Urothelium cell line (cell line): ENCODE results near the gene FLVCR2.

Source experiments
- DNase-seq: peaks from one replicate; pipeline ENCODE4 v3.0.0; 2011; ENCODE audit warnings: low spot score, mixed read lengths
- FAIRE-seq: peaks from 2 replicates; lab custom pipeline; 2011; peaks lifted over from hg19 to GRCh38; lab: Jason Lieb, UNC

The FLVCR2 gene

DNA sequence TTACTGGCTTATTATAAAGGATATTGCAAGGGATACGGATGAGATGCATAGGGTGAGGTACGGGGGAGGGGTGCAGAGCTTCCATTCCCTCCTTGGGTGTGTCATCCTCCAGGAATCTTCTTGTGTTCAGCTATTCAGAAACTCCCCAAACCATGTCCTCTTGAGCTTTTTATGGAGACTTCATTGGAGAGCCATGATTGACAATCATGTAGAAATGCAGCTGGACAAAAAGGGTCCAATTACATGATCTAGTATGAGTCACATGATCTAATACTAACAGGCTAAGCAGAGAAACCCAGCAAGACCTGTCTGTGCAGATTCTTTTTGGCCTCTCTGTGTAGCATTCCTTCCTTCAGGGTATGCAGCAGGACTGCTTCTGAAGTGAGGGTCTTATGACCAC is 23.9 kb upstream of the FLVCR2 start:
- no peak for FAIRE-seq
- no peak for DNase-seq

DNA sequence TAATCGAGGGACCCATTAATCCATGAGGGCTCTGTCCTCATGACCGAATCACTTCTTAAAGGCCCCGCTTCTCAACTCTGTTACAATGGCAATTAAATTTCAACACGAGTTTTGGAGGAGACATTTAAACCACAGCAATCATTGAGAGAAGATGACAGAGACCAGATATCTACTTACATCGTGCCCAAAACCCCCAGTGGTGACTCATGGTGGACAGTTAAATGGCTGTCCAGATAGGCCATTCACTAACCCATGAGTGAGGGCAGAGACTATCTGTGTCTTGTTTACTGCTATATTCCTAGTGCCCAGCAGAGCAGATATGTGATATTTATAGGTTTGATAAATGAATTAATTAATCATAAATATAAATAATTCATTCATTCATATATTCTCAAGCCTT is 20.0 kb upstream of the FLVCR2 start:
- FAIRE-seq: no peak
- DNase-seq: no peak

DNA sequence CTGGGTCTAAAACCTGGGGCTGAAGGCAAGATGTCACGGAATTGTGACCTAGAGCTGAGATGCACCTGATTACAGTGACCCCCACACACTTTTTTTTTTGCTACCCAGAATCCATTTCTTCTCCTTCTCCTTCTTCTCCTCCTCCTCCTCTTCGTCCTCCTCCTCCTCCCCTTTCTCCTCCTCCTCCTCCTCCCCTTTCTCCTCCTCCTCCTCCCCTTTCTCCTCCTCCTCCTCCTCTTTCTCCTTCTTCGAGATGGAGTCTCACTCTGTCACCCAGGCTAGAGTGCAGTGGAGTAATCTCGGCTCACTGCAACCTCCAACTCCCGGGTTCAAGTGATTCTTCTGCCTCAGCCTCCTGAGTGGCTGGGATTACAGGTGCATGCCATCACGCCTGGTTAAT is 19.4 kb upstream of the FLVCR2 start:
- FAIRE-seq (no peak), DNase-seq (no peak)

GRCh38 chr14:75559451-75560222 is 18.8 kb upstream of the FLVCR2 start:
- no peak for FAIRE-seq
- DNase-seq: peak; percentile 68

- FAIRE-seq: peak; percentile 69
- DNase-seq: peak; percentile 94
These were observed 17.4 kb upstream of the FLVCR2 start for GRCh38 chr14:75561013-75561432.

DNA sequence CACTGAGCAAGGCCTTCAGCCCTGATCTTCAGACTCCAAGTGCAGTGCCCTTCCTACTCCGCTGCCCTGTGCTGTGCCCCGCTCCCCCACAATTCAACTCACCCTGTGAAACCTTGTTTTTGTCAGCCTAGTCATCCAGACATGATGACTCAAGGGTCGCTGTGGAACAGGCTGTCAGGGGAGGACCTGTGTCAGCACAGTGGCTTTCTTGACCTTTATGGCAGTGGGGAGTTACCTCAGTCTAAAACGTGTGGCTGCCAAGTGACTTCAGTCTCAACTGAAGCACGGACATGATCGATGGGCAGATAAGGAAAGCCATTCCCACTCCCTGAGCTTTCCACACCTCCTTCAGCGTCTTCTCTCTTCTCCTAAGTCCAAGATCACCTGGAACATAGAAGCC is 16.3 kb upstream of the FLVCR2 start:
- FAIRE-seq: no peak
- no peak for DNase-seq

- FAIRE-seq (no peak), DNase-seq (no peak)
These were observed 15.9 kb upstream of the FLVCR2 start for GRCh38 chr14:75562489-75562888.

- no peak for FAIRE-seq
- DNase-seq: no peak
These were observed 14.5 kb upstream of the FLVCR2 start for GRCh38 chr14:75563931-75564330.

GRCh38 chr14:75565056-75565455 is 13.4 kb upstream of the FLVCR2 start:
- DNase-seq (no peak), FAIRE-seq (no peak)

- FAIRE-seq: no peak
- DNase-seq: no peak
These were observed 12.1 kb upstream of the FLVCR2 start for GRCh38 chr14:75566321-75566720.

- DNase-seq (no peak), FAIRE-seq (no peak)
These were observed 11.7 kb upstream of the FLVCR2 start for GRCh38 chr14:75566752-75567151.

DNA sequence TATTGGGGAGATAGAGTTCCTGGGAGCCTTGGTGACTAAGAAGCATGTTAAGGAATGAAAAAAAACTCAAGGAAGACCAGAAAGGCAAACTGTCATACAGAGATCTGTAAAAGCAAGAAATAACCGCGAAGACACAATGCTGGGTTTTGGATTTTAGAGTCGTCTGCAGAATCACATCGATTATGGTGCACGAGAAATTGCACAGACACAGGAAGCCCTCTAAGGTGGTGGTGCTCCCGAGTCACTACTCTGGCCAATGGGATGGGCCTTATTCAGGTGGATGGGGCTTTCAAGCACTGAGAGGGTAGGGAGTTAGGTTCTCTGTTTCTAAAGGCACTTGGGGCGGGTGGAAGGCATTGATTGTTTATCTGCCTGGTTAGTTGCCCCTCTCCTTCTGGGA is 10.3 kb upstream of the FLVCR2 start:
- DNase-seq (no peak), FAIRE-seq (no peak)

DNA sequence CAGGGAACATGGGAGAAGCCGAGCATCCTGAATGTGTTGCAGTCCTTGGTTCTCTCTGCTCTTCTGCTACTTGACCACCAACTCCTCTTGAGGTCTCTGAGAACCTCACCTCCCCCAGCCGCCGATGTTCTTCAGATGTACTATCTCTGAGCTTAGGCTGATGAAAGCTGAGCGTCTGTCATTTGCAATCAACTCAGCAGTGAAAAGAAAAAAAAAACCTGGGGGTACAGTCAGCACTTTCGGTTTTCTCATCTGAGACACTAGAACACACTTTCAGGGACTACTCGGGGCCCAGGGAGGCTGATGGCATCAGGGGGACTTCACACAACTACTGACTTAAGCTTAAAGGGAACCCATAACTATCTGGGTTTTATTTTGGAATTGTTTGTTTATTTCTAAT is 9.6 kb upstream of the FLVCR2 start:
- DNase-seq (no peak), FAIRE-seq (no peak)

DNA sequence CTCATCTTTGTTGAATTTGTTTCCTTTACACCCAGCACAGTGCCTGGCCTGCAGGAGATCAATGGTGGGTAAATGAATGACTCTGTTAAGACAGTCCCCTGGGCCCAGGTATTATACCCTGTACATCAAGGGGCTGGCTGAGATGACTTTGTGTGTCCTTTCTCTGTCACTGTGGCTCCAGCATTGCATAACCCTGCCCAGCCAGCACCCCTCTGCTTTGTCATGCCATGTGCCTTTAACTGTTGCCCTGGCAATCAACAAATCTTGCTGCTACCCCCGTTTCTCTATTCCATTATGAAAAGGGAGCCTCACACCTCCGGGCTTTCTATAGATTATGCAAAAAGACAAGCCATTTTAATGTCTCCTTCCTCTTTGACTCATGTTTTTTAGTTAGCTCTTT is 7.6 kb upstream of the FLVCR2 start:
- DNase-seq (no peak), FAIRE-seq (no peak)

DNA sequence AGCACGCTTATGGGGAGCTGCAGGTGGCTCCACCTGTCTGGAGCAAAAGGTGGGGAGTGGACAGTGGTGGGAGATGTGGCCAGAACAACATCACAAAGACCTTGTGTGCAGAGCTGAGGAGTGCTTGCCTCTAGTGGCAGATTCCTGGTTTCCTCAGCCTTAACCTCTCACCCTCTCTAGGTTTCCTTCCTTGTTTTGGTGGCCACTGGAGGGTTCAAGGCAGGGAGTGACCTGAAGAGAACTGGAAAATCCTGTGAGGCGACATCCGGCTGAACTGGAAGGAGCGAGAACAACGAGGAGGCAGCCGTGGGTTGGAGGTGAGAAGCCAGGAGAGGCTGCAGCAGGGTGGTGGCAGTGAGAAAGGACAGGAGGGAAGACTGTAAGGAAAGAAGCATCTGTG is 6.3 kb upstream of the FLVCR2 start:
- DNase-seq: no peak

DNA sequence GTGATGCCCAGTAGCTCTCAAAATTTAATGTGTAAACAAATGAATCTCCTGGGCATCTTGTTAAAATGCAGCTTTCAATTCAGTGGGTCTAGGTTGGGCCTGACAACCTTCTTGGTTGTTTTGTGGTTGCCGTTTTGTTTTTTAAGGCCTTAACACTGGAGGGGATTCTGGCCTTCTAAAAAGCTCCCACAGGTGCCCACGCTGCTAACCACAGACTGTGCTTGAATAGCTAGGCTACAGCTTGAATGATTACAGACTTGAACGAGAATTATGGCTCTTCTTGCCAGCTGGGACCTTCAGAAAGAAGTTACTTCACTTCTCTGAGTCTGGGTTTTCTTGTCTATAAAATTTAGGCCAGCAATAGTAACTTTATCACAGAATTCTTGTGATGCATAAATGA is 1.3 kb upstream of the FLVCR2 start:
- DNase-seq (no peak), FAIRE-seq (no peak)

More for the DNA sequence above, 6.3 kb upstream of the FLVCR2 start:
- peak; percentile 65 for FAIRE-seq

DNA sequence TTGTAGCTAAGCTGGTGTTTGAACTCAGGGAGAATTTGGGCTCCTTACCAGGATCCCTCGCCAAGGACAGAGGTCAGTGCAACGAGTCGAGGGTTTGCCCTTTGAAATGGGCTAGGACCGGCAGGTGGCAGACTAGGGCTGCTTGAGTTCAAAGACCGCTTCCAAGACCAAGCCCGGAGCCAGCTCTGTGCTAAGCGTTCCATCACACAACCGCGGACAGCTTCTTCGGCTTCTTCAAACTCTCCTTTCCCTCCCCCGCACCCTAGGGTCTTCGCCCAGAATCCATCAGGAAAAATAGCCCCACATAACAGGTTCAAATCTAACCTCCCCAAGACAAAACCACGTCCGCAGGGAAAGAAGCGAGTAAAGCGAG is 705 bp upstream of the FLVCR2 start:
- peak; percentile 92 for DNase-seq

DNA sequence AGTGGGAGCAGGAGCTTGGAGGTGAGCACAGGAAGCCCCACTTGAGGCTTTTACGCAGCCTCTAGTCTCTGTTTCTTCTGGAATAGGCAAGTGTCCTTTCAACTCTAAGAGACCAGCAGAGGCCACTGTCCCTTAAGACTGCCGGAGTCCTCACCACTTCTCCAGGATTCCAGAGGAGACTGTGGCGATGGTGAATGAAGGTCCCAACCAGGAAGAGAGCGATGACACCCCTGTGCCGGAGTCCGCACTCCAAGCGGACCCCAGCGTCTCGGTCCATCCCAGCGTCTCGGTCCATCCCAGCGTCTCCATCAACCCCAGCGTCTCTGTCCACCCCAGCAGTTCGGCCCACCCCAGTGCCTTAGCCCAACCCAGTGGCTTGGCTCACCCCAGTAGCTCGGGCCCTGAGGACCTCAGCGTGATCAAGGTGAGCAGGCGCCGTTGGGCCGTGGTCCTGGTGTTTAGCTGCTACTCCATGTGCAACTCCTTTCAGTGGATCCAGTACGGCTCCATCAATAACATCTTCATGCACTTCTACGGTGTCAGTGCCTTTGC is 442 bp downstream of the FLVCR2 start:
- FAIRE-seq (peak; percentile 42), DNase-seq (no peak)

More for the DNA sequence above, 705 bp upstream of the FLVCR2 start:
- no peak for FAIRE-seq

- FAIRE-seq (no peak), DNase-seq (no peak)
These were observed 981 bp downstream of the FLVCR2 start for GRCh38 chr14:75579338-75579864.

DNA sequence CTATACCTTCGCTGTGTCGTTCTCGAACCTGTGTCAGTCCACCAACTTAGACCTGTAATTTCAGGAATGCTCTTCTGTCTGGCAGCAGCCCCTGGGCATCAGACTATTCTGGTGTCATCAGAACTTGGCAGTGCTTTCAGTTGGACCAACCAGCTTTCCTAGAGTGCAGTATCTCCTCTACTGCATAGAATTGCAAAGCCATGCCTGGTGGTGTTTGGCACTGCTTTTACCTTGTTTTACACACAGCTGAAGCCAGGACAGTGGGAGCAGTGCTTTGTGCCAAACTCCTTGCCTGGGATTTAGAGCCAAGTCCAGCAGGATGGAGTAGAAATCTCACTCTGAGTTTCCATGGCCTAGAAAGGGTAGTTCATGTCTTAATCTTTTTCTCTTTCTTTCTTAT is 1.5 kb downstream of the FLVCR2 start:
- no peak for DNase-seq
- FAIRE-seq: no peak

GRCh38 chr14:75587388-75587787 is 9.0 kb downstream of the FLVCR2 start:
- DNase-seq (no peak), FAIRE-seq (no peak)

DNA sequence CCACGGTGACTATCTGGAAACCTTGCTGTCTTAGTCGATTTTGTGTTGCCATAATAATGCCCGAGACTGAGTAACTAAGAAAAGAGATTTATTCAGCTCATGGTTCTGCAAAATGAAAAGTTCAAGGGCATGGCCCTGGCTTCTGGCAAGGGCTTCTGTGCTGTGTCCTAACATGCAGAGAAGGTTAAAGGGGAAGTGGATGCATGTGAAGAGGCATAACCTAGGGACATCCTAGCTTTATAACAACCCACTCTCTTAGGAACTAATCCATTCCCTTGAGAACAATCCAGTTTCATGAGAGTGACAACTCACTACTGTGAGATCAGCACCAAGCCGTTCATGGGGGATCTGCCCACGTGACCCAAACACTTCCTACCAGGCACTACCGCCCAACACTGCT is 11.5 kb downstream of the FLVCR2 start:
- DNase-seq (no peak), FAIRE-seq (no peak)
